Breast epithelium (tissue), 3 donors: ENCODE measurements around the gene ZNF428.

Source experiments
- POLR2A ChIP-seq: fragments of 450-650 bp; IDR thresholded peaks from one replicate; pipeline ENCODE4 v1.6.1; 2016; ENCODE audit warnings: antibody characterized with exemption, mild to moderate bottlenecking, moderate library complexity
- POLR2AphosphoS5 ChIP-seq, 3 donors: sonication (generic); formaldehyde crosslinking; IDR thresholded peaks; one replicate each; pipeline ENCODE4 v1.6.1; 2017; ENCODE audit warnings: antibody characterized with exemption in 3 of 3
- TF ChIP-seq, protein P1 (sequence below), 3 donors: fragments of 450-650 bp; IDR thresholded peaks; one replicate each; pipeline ENCODE4 v1.5.1; 2016 to 2017; ENCODE audit warnings: antibody characterized with exemption in 3 of 3, mild to moderate bottlenecking in 3 of 3, moderate library complexity in 3 of 3

DNA sequence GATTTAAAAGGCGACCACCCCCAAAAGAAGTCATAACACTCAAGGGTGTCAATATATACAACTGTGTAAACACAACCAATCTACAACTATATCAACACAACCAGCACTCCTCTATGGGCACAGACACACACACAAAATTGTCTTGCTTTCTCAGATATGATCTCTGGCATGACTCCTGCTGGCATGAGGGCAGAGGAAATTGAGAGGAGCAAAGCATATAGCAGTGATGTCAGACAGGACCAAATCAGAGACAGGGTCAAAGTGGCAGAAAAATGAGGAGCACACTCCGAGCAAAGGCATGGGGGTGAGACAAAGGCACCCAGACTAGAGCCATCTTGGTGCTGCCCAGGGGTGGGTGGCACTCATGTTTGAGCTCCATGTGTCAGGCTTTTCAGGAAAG is 33.1 kb downstream of the ZNF428 start:
- TF ChIP-seq POLR2AphosphoS5 (IDR thresholded peaks at IDR 0.05) (no peak), POLR2A (no peak)
- TF ChIP-seq, protein P1, sequence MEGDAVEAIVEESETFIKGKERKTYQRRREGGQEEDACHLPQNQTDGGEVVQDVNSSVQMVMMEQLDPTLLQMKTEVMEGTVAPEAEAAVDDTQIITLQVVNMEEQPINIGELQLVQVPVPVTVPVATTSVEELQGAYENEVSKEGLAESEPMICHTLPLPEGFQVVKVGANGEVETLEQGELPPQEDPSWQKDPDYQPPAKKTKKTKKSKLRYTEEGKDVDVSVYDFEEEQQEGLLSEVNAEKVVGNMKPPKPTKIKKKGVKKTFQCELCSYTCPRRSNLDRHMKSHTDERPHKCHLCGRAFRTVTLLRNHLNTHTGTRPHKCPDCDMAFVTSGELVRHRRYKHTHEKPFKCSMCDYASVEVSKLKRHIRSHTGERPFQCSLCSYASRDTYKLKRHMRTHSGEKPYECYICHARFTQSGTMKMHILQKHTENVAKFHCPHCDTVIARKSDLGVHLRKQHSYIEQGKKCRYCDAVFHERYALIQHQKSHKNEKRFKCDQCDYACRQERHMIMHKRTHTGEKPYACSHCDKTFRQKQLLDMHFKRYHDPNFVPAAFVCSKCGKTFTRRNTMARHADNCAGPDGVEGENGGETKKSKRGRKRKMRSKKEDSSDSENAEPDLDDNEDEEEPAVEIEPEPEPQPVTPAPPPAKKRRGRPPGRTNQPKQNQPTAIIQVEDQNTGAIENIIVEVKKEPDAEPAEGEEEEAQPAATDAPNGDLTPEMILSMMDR (IDR thresholded peaks at IDR 0.05), result no peak
